ENCODE data around the gene SERPINB8. TPM values are rescaled to one million over a fixed set of nuclear protein-coding genes. Genes with fewer than 3 reads are reported as not detected.

SERPINB8 gene
- 0.35 TPM for polyA plus RNA-seq (2013, experiment 1 of 2)
- 0.44 TPM for polyA plus RNA-seq (2013, experiment 2 of 2)

DNA sequence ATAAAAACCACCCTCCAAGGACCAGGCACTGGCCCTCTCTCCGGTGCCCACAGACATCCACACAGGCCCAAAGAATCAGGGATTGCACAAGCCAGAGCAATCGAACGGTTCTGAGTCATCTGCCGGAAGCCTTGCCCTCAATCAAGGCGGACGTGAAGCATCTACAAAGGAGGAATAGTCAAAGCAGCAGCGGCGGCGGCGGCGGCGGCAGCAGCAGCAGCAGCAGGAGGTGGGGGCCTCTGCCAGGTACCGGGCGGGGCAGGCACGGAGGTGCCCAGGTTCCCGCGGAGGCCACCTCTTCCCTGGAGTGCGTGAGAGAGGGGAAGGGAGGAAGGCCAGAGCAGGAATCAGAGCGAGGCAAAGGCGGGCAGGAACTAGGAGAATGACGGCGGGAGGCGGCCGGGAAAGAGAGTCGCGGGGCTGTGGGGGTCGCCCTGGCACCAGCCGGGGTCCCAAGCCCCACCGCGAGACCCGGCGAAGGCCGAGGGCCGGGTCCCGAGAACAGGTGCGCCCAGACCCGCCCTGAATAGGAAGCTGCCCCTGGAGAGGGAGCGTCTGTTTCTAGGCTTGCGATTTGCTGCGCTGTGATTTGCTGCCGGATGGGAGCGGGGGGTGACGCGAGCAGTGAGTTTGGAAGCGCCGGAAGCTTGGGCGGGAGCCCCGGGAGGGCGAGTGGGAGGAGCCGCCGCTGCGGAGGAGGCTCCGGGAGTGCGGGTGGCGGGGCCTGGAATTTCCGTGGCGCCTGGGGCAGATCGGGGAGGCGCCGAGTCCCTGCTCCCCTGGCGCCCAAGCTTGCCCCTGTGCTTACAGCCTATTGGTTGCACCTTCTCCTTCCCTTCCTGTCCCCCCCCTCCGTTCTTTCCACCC is at the start of gene SERPINB8:
SERPINB8 (plus strand) TSS at position 140 of the 867 bp plus-strand sequence. CDS start 8,228 bp downstream, outside the sequence.
- H3K9me3 ChIP-seq (replicated peaks in 1 of 2; ENCODE audit: control insufficient read depth in 2 of 2, insufficient read depth in 1 of 2, low read depth in 1 of 2, low read length in 2 of 2) = no peaks in the 10 kb centered on the region
- H2AFZ ChIP-seq (ENCODE audit: low read length) = peak within 1 kb of the TSS; percentile 100
- peak within 1 kb of the TSS; percentile 99 for H3K18ac ChIP-seq (ENCODE audit: low read length)
- H4K8ac ChIP-seq (ENCODE audit: low read depth, low read length) = peak within 1 kb of the TSS; percentile 95
- peak within 1 kb of the TSS; percentile 96 for H3K9ac ChIP-seq (ENCODE audit: low read depth, low read length, poor library complexity)
- peak within 1 kb of the TSS; percentile 61 for H2AK5ac ChIP-seq (ENCODE audit: low read depth, low read length)
- H3K36me3 ChIP-seq (replicated peaks in 1 of 2; ENCODE audit: control insufficient read depth in 2 of 2, insufficient read depth in 2 of 2, low read length in 2 of 2) = no peaks in the 10 kb centered on the region
- no peak within 1 kb of the TSS for H4K91ac ChIP-seq (ENCODE audit: low read depth, low read length, poor library complexity)
- H3K4me3 ChIP-seq (ENCODE audit: low read length in 2 of 2) = peak within 1 kb of the TSS; percentile 88 to 93
- no peak within 1 kb of the TSS for H2BK120ac ChIP-seq (ENCODE audit: low read depth, low read length)
- H3K23ac ChIP-seq (ENCODE audit: low read depth, low read length, poor library complexity) = peak within 1 kb of the TSS; percentile 92
- H3K27ac ChIP-seq (replicated peaks; ENCODE audit: low read length) = peak within 1 kb of the TSS; percentile 83
- H3K14ac ChIP-seq (ENCODE audit: low read length) = peak within 1 kb of the TSS; percentile 98
- H2BK12ac ChIP-seq (ENCODE audit: low read length) = no peak within 1 kb of the TSS
- H3K4me2 ChIP-seq (ENCODE audit: insufficient read depth, low read length, poor library complexity, severe bottlenecking) = peak within 1 kb of the TSS; percentile 85
- DNase-seq (ENCODE audit: low spot score) = peak; percentile 78
- no peaks in the 10 kb centered on the region for H3K27me3 ChIP-seq (ENCODE audit: control insufficient read depth in 3 of 3, insufficient read depth in 3 of 3, low read depth in 1 of 3, low read length in 3 of 3)
- H3K79me1 ChIP-seq (ENCODE audit: low read depth, low read length) = no peaks in the 10 kb centered on the region
- H2BK15ac ChIP-seq (ENCODE audit: low read length) = peak within 1 kb of the TSS; percentile 79
- H3K4ac ChIP-seq (ENCODE audit: low read length) = peak within 1 kb of the TSS; percentile 94
- H2BK5ac ChIP-seq (ENCODE audit: low read length) = peak within 1 kb of the TSS; percentile 94
- no CpG with 5 or more reads among the region's 62 CpGs for WGBS, 2 donors (ENCODE audit: extremely low coverage in 2 of 2, insufficient read length in 2 of 2, insufficient replicate concordance in 1 of 2)
- H3K4me1 ChIP-seq (ENCODE audit: control insufficient read depth in 2 of 2, insufficient read depth in 1 of 2, low read depth in 1 of 2, low read length in 2 of 2) = peaks cover 0 to 6% of the 10 kb centered on the region in 2 donors

GRCh38 chr18:63922049-63922448 is 47.8 kb upstream of the SERPINB8 start:
- no peak overlapping the region for H4K8ac ChIP-seq (ENCODE audit: low read depth, low read length)
- H3K36me3 ChIP-seq (replicated peaks in 1 of 2; ENCODE audit: control insufficient read depth in 2 of 2, insufficient read depth in 2 of 2, low read length in 2 of 2) = no peaks in the 10 kb centered on the region
- H3K18ac ChIP-seq (ENCODE audit: low read length) = no peak overlapping the region
- no peak overlapping the region for H4K91ac ChIP-seq (ENCODE audit: low read depth, low read length, poor library complexity)
- H2BK12ac ChIP-seq (ENCODE audit: low read length) = no peak overlapping the region
- H3K4ac ChIP-seq (ENCODE audit: low read length) = no peak overlapping the region
- no peak overlapping the region for H3K14ac ChIP-seq (ENCODE audit: low read length)
- no peak for DNase-seq (ENCODE audit: low spot score)
- no peak overlapping the region for H3K4me3 ChIP-seq (ENCODE audit: low read length in 2 of 2)
- peaks cover 0 to 2% (median 0%) of the 10 kb centered on the region in 3 experiments for H3K27me3 ChIP-seq (ENCODE audit: control insufficient read depth in 3 of 3, insufficient read depth in 3 of 3, low read depth in 1 of 3, low read length in 3 of 3)
- no peaks in the 10 kb centered on the region for H3K9me3 ChIP-seq (replicated peaks in 1 of 2; ENCODE audit: control insufficient read depth in 2 of 2, insufficient read depth in 1 of 2, low read depth in 1 of 2, low read length in 2 of 2)
- no peak overlapping the region for H3K23ac ChIP-seq (ENCODE audit: low read depth, low read length, poor library complexity)
- H3K79me1 ChIP-seq (ENCODE audit: low read depth, low read length) = no peaks in the 10 kb centered on the region
- H2BK15ac ChIP-seq (ENCODE audit: low read length) = no peak overlapping the region
- H3K4me2 ChIP-seq (ENCODE audit: insufficient read depth, low read length, poor library complexity, severe bottlenecking) = no peak overlapping the region
- H2BK5ac ChIP-seq (ENCODE audit: low read length) = no peak overlapping the region
- H2AK5ac ChIP-seq (ENCODE audit: low read depth, low read length) = no peak overlapping the region
- no peaks in the 10 kb centered on the region for H3K4me1 ChIP-seq (ENCODE audit: control insufficient read depth in 2 of 2, insufficient read depth in 1 of 2, low read depth in 1 of 2, low read length in 2 of 2)
- no CpG with 5 or more reads among the region's 2 CpGs for WGBS, 2 donors (ENCODE audit: extremely low coverage in 2 of 2, insufficient read length in 2 of 2, insufficient replicate concordance in 1 of 2)
- H2BK120ac ChIP-seq (ENCODE audit: low read depth, low read length) = no peak overlapping the region
- H3K9ac ChIP-seq (ENCODE audit: low read depth, low read length, poor library complexity) = no peak overlapping the region
- no peak overlapping the region for H3K27ac ChIP-seq (replicated peaks; ENCODE audit: low read length)
- H2AFZ ChIP-seq (ENCODE audit: low read length) = no peak overlapping the region

DNA sequence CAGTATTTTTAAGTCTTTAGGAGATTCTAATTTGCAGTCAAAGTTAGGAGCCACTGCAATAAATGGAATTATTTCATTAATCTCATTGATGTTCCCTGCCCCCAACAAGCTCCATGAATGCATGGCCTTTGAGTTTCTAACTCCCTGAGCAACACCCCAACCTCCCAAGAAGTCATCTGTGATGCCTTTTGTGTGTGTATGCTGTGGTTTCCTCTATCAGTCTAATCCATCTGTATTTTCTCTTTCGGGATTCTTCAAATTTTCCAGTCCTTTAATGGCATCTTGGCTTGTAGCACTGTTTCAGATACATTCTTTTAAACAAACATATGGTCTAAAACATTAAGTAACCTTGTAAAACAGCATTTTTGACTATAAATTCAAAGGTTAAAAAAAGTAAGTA is 45.3 kb upstream of the SERPINB8 start:
- Histone ChIP-seq H3K4me1 (ENCODE audit: control insufficient read depth in 2 of 2, insufficient read depth in 1 of 2, low read depth in 1 of 2, low read length in 2 of 2) (no peaks in the 10 kb centered on the region), H3K79me1 (ENCODE audit: low read depth, low read length) (no peaks in the 10 kb centered on the region), H3K9ac (ENCODE audit: low read depth, low read length, poor library complexity) (no peak overlapping the region), H3K36me3 (replicated peaks in 1 of 2; ENCODE audit: control insufficient read depth in 2 of 2, insufficient read depth in 2 of 2, low read length in 2 of 2) (no peaks in the 10 kb centered on the region), H3K27me3 (ENCODE audit: control insufficient read depth in 3 of 3, insufficient read depth in 3 of 3, low read depth in 1 of 3, low read length in 3 of 3) (peaks cover 0 to 2% (median 0%) of the 10 kb centered on the region in 3 experiments), H3K4me2 (ENCODE audit: insufficient read depth, low read length, poor library complexity, severe bottlenecking) (no peak overlapping the region), H4K91ac (ENCODE audit: low read depth, low read length, poor library complexity) (no peak overlapping the region), H3K4me3 (ENCODE audit: low read length in 2 of 2) (no peak overlapping the region), H3K4ac (ENCODE audit: low read length) (no peak overlapping the region), H3K9me3 (replicated peaks in 1 of 2; ENCODE audit: control insufficient read depth in 2 of 2, insufficient read depth in 1 of 2, low read depth in 1 of 2, low read length in 2 of 2) (no peaks in the 10 kb centered on the region), H2AK5ac (ENCODE audit: low read depth, low read length) (no peak overlapping the region), H2BK12ac (ENCODE audit: low read length) (no peak overlapping the region), H3K18ac (ENCODE audit: low read length) (no peak overlapping the region), H2BK5ac (ENCODE audit: low read length) (no peak overlapping the region), H4K8ac (ENCODE audit: low read depth, low read length) (no peak overlapping the region), H3K23ac (ENCODE audit: low read depth, low read length, poor library complexity) (no peak overlapping the region), H2BK15ac (ENCODE audit: low read length) (no peak overlapping the region), H2AFZ (ENCODE audit: low read length) (no peak overlapping the region), H3K27ac (replicated peaks; ENCODE audit: low read length) (no peak overlapping the region), H2BK120ac (ENCODE audit: low read depth, low read length) (no peak overlapping the region), H3K14ac (ENCODE audit: low read length) (no peak overlapping the region)
- DNase-seq (ENCODE audit: low spot score) = no peak
- WGBS, 2 donors (ENCODE audit: extremely low coverage in 2 of 2, insufficient read length in 2 of 2, insufficient replicate concordance in 1 of 2) = no CpG with 5 or more reads among the region's 1 CpG

GRCh38 chr18:63928331-63928730 is 41.5 kb upstream of the SERPINB8 start:
- 100% methylated on average over 3 of the region's 8 CpGs; no CpG with 5 or more reads in 1 of the 2 donors for WGBS, 2 donors (ENCODE audit: extremely low coverage in 2 of 2, insufficient read length in 2 of 2, insufficient replicate concordance in 1 of 2)

More at GRCh38 chr18:63928331-63928730, 41.5 kb upstream of the SERPINB8 start:
- Histone ChIP-seq H3K23ac (ENCODE audit: low read depth, low read length, poor library complexity) (no peak overlapping the region), H3K9ac (ENCODE audit: low read depth, low read length, poor library complexity) (no peak overlapping the region), H3K4me1 (ENCODE audit: control insufficient read depth in 2 of 2, insufficient read depth in 1 of 2, low read depth in 1 of 2, low read length in 2 of 2) (no peaks in the 10 kb centered on the region), H2BK120ac (ENCODE audit: low read depth, low read length) (no peak overlapping the region), H3K36me3 (replicated peaks in 1 of 2; ENCODE audit: control insufficient read depth in 2 of 2, insufficient read depth in 2 of 2, low read length in 2 of 2) (no peaks in the 10 kb centered on the region), H3K4me2 (ENCODE audit: insufficient read depth, low read length, poor library complexity, severe bottlenecking) (no peak overlapping the region), H3K4me3 (ENCODE audit: low read length in 2 of 2) (no peak overlapping the region), H3K4ac (ENCODE audit: low read length) (no peak overlapping the region), H3K14ac (ENCODE audit: low read length) (no peak overlapping the region), H2AFZ (ENCODE audit: low read length) (no peak overlapping the region), H3K9me3 (replicated peaks in 1 of 2; ENCODE audit: control insufficient read depth in 2 of 2, insufficient read depth in 1 of 2, low read depth in 1 of 2, low read length in 2 of 2) (no peaks in the 10 kb centered on the region), H2BK15ac (ENCODE audit: low read length) (no peak overlapping the region), H4K8ac (ENCODE audit: low read depth, low read length) (no peak overlapping the region), H3K18ac (ENCODE audit: low read length) (no peak overlapping the region), H3K79me1 (ENCODE audit: low read depth, low read length) (no peaks in the 10 kb centered on the region), H3K27me3 (ENCODE audit: control insufficient read depth in 3 of 3, insufficient read depth in 3 of 3, low read depth in 1 of 3, low read length in 3 of 3) (no peaks in the 10 kb centered on the region), H4K91ac (ENCODE audit: low read depth, low read length, poor library complexity) (no peak overlapping the region), H2BK5ac (ENCODE audit: low read length) (no peak overlapping the region), H2BK12ac (ENCODE audit: low read length) (no peak overlapping the region), H2AK5ac (ENCODE audit: low read depth, low read length) (no peak overlapping the region), H3K27ac (replicated peaks; ENCODE audit: low read length) (no peak overlapping the region)
- no peak for DNase-seq (ENCODE audit: low spot score)

Measured in neuronal stem cell (in vitro differentiated cells).